Activated effector memory CD4-positive, alpha-beta T cell treated with anti-CD3 and anti-CD28 coated beads, Interleukin-2, amount 50 U/mL, for 16 hours (primary cell): ENCODE measurements around the gene PTN.
"Not testable (repeated sequence)": the region's sequence is repeated elsewhere in the genome, so short reads cannot be mapped to it uniquely, and the experiment has no call there.

Experiments used
- DNase-seq: peaks from one replicate; pipeline ENCODE4 v3.0.0-alpha.2; 2020

PTN gene

DNA sequence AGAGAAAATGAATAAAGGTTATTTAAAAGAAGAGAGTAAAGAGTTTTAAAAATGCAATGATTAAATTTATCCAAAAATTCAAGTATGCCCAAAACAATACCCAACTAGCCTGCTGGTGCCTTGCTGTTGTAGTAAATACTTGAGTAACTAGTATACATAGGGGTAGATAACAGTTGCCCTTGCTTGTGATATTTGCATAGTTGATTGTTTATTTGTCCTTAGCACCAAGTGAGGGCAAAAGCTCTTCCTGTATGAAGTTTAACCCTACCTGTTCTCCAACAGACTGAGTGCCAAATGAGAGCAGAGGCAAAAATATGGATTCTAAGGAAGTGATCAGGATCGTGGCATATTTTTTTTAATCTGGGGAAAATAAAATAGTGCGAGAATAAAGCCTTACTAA, 85.0 kb downstream of the PTN start:
- no peak for DNase-seq

DNA sequence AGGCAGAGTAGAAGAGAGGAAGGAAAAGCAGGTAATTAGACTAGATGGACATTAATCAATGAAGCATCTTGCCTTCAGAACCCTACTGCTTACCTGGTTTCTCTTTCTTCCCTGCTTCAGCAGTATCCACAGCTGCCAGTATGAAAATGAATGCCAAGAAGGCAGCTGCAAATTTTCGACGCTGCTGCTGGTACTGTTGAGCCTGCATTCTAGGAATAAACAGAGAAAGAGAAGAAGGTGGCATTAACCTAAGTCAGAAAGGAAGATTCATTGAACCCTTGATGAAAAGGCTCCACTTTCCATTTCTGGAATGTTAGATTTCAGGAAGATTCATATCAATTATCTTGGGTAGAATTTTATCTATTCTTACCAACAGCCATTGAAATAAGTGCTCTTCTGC, 88.8 kb downstream of the PTN start:
- no peak for DNase-seq

DNA sequence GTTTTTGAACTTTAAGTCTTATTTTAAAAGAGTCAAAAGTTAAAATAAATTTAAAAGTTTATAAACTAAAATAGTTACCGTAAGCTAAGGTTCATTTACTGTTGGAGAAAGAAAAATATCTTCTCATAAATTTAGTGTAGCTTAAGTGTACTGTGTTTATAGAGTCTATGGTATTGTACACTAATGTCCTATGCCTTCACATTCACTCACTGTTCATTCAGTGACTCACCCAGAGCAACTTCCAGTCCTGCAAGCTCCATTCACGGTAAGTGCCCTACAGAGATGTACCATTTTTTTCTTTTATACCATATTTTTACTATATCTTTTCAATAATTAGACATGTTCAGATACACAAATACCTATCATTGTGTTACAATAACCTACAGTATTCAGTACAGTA, 97.6 kb downstream of the PTN start:
- no peak for DNase-seq

DNA sequence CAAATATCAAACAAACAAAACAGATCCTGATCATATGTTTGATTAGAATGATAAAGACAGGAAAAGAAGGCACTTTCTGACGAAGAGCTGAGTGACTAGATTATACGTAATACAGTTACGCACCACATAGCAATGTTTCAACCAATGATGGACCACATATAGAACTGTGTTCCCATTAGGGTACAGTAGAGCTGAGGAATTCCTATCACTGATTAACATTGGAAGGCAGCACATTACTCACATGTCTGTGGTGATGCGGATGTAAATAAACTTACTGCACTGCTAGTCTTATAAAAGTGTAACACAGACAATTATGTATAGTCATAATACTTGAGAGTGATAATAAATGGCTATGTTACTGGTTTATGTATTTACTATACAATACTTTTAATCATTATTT, 98.3 kb downstream of the PTN start:
- DNase-seq: no peak

DNA sequence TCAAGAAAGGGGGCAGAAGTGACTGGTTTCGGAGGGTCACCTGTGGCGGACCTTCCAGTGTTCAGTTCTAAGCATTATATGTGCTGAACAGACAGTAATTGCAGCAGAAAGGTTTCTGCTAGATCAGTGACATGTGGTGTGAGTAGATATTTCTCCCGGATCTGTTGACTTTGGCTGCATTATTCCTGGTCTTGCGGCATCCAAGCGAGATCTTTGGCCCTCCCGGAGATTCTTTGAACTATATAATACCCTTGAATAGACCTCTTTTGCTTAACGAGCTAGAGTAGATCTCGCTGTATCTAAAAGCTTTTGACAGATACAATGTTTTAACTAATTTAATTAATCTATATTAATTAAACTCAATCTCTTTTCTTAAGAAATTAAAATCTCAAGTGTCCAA, 99.8 kb downstream of the PTN start:
- no peak for DNase-seq

DNA sequence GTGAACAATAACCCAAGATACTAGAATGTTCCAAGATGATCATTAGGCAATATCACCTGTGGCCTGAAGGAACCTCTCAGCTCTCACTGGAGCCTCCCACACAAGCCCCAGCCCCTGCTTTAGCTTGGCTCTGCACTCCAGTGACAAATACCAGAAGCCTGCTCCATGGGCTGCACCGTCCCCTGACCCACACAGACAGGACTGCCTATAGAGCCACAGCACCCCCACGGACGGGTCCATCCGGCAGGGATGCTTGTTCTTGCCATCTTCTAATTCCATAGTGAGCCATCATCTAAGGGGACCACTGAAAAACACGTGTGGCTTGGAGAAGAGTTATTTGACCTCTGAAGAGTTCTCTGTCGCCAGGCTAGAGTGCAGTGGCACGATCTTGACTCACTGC, 100.9 kb downstream of the PTN start:
- no peak for DNase-seq

DNA sequence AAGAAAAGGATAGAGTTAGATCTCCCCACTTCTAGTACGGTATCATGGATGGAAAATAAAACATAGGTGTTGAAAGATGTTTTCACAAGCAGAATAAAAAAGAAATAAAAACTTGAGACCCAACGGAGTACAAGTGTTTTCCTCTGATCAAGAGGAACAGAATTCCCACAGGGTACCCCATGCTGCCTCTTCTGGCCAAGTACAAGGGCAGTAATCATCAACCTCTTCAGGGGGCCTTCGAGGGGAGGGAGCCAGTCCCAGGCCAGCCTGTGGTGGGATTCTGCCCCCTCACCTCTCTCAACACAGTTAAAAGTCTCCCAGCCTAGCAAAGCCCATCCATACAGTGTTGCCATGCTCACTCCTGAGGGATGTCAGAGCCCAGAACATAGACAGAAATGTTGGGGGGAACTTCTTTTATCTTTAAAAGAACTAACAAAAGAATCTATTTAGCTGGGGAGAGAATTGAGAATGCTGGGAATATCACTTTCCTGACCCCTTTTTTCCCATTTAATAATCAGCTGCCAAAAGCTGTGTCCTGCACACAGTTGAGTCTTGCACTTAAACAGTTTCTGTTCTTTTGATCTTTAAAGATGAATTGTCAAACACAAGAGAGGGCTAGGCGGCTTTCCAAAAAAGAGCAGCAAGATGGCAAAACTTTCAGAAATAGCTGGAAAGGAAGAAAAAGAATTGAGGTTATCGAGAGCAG, 101.7 kb downstream of the PTN start:
- no peak for DNase-seq

DNA sequence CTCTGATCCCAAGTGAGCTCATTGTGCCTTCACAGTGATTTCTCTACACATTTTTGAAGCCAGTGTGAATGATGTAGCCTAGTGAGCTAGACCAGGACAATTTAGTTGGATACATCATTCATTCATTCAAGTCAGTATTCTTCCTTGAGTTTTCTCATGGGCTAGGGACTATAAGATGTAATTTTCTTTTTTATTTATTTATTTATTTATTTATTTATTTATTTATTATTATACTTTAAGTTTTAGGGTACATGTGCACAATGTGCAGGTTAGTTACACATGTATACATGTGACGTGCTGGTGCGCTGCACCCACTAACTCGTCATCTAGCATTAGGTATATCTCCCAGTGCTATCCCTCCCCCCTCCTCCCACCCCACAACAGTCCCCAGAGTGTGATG, 104.3 kb downstream of the PTN start:
- DNase-seq: not testable (repeated sequence)

DNA sequence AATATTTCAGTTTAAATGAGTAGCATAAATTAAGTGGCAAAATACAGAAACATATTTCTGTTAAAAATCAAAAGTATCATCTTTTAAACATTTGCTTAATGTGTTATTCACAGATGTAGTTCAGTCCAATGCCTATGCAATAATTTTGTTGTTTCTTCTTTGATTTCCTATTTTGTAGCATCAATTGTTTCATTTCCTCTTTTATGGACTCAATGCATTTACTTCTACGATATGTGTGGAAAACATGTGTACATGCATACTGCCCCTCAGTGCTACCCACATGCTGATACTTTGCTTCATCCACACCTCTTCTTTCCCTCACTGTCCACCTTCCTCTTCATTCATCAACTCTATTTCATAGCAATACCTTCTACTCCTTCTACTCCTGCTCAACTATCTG, 108.1 kb downstream of the PTN start:
- DNase-seq: no peak

DNA sequence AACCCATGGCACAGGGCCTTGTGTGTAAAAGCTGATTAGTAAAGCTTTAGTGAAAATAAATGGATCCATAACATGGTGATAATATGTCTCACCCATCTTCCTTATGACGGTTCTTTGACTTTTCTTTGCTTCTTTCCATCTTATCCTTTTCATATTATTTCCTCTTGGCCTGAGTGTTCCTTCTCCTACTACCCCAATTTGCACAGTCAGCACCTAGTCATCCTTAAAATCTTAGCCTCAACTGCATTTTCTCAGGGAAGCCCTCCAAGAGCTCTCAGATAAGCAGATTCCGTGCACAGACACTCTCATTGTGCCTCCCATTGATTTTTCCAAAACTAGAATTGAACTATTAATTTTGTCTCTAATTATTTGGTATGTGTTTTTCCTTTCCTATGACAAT, 112.4 kb downstream of the PTN start:
- no peak for DNase-seq

DNA sequence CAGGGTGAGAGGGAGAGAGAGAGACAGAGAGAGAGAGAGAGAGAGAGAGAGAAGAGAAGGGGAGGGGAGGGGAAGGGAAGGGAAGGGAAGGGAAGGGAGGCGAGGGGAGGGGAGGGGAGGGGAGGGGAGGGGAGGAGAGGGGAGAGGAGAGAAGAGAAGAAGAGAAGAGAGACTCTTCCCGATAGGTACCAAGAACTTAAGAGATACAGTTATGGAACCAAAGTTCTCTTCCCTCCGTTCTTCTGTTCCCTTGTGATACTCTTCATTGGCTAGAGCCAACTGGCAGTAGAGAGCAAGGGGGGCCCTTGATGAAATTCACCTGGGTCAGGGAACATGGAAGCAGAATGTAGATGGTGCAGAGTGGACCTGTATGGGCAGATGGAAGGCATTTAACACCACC, 122.1 kb downstream of the PTN start:
- no peak for DNase-seq

DNA sequence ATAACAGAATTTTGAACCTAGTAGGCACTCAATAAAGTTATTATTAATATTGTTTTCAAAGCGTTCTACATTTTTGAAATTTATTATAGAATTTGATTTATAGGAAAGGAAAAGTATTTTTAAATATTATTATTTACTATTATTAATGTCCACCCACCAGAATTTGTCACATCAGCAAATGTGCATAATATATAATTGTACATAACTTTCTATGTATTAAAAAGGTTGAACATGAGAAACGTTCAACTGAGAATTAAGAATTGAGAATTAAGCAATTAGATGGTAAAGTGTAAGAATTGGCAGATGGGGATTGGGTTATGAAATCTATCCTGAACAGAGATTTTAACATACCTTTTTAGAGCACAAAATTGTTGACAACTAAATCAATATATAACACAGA, 129.8 kb downstream of the PTN start:
- no peak for DNase-seq

DNA sequence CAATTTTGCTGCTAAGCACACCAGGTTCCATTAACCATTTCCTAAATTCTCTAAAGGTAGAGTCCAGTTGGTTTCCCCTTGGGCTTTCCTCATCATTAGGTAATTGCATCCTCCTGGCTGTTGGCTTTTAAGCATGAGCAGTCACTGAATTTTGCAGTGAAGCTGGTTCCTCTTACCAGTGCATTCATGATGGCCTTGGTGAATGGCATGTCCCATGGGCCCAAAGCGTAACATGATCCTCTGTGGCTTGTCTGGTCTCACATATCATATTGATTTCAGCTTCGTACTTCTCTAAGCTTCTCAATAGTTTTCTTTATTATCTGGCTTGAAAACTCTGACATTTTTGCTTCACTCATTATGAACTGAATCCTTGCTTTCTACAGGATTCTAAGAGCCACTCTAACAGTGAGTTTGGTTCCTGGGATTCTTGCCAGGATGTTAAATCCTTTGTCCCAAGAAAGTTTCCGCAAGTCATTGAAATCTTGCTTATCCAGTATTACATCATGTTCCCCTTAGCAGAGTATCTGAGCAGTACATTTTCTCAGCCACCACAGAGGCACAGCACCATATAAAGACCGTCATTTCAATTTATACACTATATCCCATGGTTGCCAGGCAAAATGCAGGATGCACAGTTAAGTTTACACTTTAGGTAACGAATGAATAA, 134.2 kb downstream of the PTN start:
- DNase-seq: no peak

DNA sequence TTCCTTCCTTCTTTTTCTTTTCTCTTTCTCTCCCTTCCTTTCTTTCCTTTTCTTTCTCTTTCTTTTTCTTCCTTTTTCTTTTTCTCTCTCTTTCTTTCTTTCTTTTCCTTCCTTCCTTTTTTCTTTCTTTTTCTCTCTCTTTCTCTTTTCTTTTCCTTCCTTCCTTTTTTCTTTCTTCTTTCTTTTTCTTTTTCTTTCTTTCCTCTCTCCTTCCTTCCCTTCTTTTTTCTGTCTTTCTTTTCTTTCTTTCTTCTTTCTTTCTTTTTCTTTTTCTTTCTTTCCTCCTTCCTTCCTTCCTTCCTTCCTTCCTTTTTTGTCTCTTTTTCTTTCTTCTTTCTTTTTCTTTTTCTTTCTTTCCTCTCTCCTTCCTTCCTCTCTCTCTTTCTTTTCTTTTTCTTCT, 136.8 kb downstream of the PTN start:
- no peak for DNase-seq

DNA sequence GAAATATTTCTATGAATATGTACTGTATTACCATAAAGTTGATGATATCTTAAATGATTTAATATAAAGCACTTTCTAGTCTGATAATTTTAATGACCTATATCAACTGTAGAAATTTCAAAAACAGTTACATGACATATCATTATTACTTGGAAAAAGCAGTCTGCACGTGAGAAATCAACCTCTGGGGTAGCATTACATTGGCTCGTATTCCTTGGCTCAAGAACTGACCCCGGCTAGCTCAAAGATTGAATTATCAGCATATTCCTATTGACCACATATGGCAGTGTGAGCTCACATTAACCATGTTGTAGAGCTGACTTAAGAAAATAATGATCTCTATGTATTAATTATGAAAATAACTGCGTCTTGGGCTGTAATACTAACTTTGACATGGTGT, 139.3 kb downstream of the PTN start:
- DNase-seq: no peak

DNA sequence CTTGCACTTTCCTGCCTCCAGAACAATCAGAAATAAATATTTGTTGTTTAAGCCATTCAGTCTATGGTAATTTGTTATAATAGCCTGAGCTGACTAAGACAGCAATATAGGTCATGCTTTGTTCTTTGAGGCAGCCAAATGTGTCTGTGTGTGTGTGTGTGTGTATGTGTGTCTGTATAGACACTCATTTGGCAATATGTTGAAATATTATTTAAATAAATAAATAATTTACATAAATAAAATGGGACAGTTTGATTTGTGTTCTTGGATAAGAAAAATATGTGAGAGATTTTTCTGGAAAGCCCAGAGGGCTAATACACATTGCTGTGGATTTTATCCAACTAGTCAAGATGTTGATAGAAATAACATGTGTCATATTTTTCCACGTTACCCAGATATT, 140.2 kb downstream of the PTN start:
- no peak for DNase-seq

DNA sequence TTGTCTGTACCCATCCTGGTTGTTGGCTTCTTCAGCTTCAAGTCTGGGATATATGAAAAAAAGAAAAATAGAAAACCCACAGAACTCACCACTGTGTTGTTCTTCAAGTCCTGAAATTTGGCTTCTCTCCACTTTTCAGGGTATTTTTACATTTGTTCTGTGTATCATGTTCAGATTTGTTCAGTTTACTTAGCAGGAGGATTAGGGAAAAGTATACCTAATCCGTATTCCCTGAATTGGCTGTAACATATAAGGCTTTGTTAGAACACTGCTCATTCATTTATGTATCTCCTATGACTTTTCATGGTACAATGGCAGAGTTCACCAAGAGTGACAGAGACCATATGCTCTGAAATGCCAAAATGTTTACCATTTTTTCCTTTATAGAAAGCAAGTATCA, 146.9 kb downstream of the PTN start:
- DNase-seq: no peak

DNA sequence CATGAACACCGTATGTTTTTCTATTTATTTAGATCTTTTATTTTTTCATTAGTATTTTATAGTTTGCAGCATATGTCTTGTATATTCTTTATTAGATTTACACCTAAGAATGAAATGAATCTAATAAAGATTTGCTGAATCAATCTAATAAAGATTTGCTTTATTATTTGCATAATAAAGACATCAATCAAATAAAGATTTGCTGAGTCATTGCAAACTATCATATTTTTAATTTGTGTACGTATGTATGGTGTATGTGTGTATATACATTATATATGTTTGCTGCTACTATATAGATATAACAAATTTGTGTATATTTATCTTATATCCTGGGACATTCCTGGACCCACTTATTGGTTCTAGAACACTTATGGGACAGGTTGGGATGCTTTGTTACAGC, 147.5 kb downstream of the PTN start:
- DNase-seq: no peak

DNA sequence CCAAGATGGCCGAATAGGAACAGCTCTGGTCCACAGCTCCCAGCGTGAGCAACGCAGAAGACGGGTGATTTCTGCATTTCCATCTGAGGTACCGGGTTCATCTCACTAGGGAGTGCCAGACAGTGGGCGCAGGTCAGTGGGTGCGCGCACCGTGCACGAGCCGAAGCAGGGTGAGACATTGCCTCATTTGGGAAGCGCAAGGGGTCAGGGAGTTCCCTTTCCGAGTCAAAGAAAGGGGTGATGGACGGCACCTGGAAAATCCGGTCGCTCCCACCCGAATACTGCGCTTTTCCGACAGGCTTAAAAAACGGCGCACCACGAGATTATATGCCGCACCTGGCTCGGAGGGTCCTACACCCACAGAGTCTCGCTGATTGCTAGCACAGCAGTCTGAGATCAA, 161.9 kb downstream of the PTN start:
- DNase-seq: not testable (repeated sequence)
